SIG-M5 (cell line): ENCODE measurements around the gene CARD8.

ENCODE experiments used
- DNase-seq: peaks from one replicate; lab custom pipeline; 2025; lab: John Stamatoyannopoulos, UW

Gene CARD8

GRCh38 chr19:48210005-48210404, 45.7 kb downstream of the CARD8 start:
- DNase-seq: no peak

- DNase-seq: no peak
These were observed 49.2 kb downstream of the CARD8 start for GRCh38 chr19:48206397-48207093.

- DNase-seq: peak; percentile 77
These were observed 51.7 kb downstream of the CARD8 start for GRCh38 chr19:48203794-48204628.

GRCh38 chr19:48203222-48203793, 52.4 kb downstream of the CARD8 start:
- DNase-seq: no peak

GRCh38 chr19:48196933-48197665, 58.6 kb downstream of the CARD8 start:
- DNase-seq: no peak

- DNase-seq: no peak
These were observed 59.4 kb downstream of the CARD8 start for GRCh38 chr19:48196321-48196763.

GRCh38 chr19:48194844-48195830, 60.6 kb downstream of the CARD8 start:
- DNase-seq: no peak

GRCh38 chr19:48194041-48194843, 61.5 kb downstream of the CARD8 start:
- DNase-seq: no peak

- no peak for DNase-seq
These were observed 63.0 kb downstream of the CARD8 start for GRCh38 chr19:48192750-48193149.

- DNase-seq: no peak
These were observed 64.8 kb downstream of the CARD8 start for GRCh38 chr19:48190885-48191284.

GRCh38 chr19:48190288-48190884, 65.3 kb downstream of the CARD8 start:
- no peak for DNase-seq

GRCh38 chr19:48186541-48186991, 69.1 kb downstream of the CARD8 start:
- no peak for DNase-seq

GRCh38 chr19:48186015-48186414, 69.7 kb downstream of the CARD8 start:
- DNase-seq: no peak

GRCh38 chr19:48183356-48183755, 72.4 kb downstream of the CARD8 start:
- no peak for DNase-seq

GRCh38 chr19:48182434-48182833, 73.3 kb downstream of the CARD8 start:
- DNase-seq: no peak

- no peak for DNase-seq
These were observed 74.2 kb downstream of the CARD8 start for GRCh38 chr19:48181505-48181904.

GRCh38 chr19:48176226-48176625, 79.5 kb downstream of the CARD8 start:
- DNase-seq: no peak

GRCh38 chr19:48175578-48175977, 80.1 kb downstream of the CARD8 start:
- no peak for DNase-seq

- no peak for DNase-seq
These were observed 81.2 kb downstream of the CARD8 start for GRCh38 chr19:48174445-48175030.
